Peyer's patch (tissue), 4 donors: ENCODE results near the gene PAIP2B.

ENCODE experiments used
- POLR2A ChIP-seq, 2 donors: fragments of 450-650 bp; IDR thresholded peaks; one replicate each; pipeline ENCODE4 v1.5.1; 2017; ENCODE audit warnings: antibody characterized with exemption in 2 of 2, mild to moderate bottlenecking in 2 of 2, moderate library complexity in 2 of 2
- TF ChIP-seq, protein P1 (sequence below), 6 experiments: fragments of 450-650 bp in 4 of 6; fragments of 200-600 bp in 2 of 6; sonication (generic) in 1 of 6; IDR thresholded peaks; one replicate each; pipeline ENCODE4 v1.5.1; 2017 to 2019; ENCODE audit warnings: antibody characterized with exemption in 6 of 6, mild to moderate bottlenecking in 3 of 6, moderate library complexity in 1 of 6

DNA sequence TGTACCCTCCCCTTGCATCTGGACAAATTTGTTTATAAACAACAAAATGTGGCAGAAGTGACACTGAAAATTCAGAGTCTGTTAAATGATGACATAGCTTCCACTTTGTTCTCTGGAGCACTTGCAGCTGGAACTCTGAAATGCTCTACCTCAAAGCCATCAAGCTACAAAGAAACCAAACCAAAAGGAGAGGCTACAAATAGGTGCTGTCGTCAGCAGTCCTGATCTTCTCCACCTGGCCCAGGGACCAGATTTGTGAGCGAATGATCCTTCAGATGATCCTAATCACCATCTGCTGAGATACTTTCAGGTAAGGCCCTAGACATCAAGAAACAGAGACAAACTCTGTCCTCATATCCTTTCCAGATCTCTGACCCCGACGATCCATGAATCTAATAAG lies 27.9 kb upstream of the PAIP2B start:
- TF ChIP-seq POLR2A (IDR thresholded peaks at IDR 0.05), result no peak
- TF ChIP-seq, protein P1, sequence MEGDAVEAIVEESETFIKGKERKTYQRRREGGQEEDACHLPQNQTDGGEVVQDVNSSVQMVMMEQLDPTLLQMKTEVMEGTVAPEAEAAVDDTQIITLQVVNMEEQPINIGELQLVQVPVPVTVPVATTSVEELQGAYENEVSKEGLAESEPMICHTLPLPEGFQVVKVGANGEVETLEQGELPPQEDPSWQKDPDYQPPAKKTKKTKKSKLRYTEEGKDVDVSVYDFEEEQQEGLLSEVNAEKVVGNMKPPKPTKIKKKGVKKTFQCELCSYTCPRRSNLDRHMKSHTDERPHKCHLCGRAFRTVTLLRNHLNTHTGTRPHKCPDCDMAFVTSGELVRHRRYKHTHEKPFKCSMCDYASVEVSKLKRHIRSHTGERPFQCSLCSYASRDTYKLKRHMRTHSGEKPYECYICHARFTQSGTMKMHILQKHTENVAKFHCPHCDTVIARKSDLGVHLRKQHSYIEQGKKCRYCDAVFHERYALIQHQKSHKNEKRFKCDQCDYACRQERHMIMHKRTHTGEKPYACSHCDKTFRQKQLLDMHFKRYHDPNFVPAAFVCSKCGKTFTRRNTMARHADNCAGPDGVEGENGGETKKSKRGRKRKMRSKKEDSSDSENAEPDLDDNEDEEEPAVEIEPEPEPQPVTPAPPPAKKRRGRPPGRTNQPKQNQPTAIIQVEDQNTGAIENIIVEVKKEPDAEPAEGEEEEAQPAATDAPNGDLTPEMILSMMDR (IDR thresholded peaks at IDR 0.05), result no peak
